Skin epidermis (tissue), 12 donors: ENCODE measurements around the gene LRRC8E.
A peak's percentile ranks its signal among the peaks of the same experiment; 100 is the strongest.

Experiments used
- H3K27ac ChIP-seq, 21 experiments: fragments of 200-600 bp; sonication (generic) in 11 of 21; one replicate each; pipeline ENCODE4 v1.5.0; 2020; ENCODE audit warnings: mild to moderate bottlenecking in 3 of 21, inconsistent platforms in 2 of 21, moderate library complexity in 2 of 21
- H3K4me3 ChIP-seq, 7 experiments: fragments of 200-600 bp; sonication (generic) in 2 of 7; one replicate each; pipeline ENCODE4 v1.5.0; 2020; ENCODE audit warnings: inconsistent platforms in 2 of 7, mild to moderate bottlenecking in 2 of 7, moderate library complexity in 1 of 7

Gene LRRC8E

DNA sequence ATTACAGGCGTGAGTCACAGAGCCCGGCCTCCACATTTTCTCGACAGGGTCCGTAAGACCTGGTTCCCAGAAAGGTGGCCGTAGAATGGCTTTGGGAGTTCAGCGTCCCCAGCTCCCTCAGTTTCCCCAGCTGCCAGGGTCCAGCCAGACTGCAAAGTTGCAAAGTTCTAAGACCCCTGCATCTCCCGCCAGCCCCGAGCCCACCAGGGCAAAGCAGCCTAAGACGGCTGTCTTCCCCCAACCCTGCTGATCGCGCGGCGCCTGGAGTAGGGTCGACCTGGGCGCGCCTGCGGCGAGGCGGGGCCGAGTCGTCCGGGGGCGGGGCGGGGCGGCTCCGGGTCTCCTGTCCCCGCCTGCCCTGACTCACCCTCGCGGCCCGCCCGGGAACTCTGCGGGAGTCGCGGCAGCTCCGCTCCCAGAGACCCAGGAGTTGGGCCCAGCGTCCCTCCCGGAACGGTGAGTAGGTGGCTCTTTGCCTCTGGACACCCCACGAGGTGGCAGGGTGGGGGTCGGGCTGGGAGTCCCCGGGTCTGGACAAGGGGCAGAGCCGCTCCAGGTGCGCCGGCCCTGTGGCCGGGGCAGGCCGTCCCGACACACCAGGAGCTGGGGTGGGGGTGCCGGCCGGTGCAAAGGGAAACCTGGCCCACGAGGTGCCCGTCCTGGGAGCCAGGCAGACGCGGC lies at the start of gene LRRC8E:
Gene LRRC8E (plus strand): TSS at position 366 of the 681 bp plus-strand sequence. CDS start 7,094 bp downstream, outside the sequence.
- Histone ChIP-seq H3K4me3 (peak within 1 kb of the TSS; percentile 32 to 57 (median 49)), H3K27ac (peak within 1 kb of the TSS; percentile 14 to 91 (median 80))

DNA sequence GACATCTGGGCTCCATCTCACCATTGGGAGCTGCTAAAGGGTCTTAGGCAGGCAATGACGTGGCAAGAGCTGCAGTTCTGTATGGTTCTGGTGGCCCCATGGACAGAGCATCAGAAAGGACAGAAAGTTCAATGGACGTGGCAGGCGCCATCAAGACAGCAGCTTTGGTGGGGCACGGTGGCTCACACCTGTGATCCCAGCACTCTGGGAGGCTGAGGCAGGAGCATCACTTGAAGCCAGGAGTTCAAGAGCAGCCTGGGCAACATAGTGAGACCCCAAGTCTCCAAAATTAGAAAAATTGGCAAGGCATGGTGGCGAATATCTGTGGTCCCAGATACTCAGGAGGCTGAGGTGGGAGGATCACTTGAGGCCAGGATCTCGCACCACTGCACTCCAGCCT lies 48.8 kb upstream of the LRRC8E start:
- Histone ChIP-seq H3K4me3 (no peak overlapping the region), H3K27ac (no peak overlapping the region)

DNA sequence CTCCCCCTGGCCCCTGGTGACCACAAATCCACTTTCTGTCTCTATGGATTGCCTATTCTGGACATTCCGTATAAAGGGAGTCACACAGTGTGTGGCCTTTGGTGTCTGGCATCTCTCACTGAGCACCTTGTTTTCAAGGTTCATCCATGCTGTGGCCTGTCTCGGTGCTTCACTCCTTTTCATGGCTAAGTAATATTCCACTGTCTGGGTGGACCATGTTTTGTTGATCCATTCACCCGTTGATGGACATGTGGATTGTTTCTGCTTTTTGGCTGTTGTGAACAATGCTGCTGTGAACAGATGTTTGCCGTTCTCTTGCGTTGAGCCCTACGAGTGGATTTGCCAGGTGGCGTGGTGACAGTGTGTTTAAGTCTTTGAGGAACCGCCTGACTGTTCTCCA lies 47.7 kb upstream of the LRRC8E start:
- Histone ChIP-seq H3K4me3 (no peak overlapping the region), H3K27ac (no peak overlapping the region)

DNA sequence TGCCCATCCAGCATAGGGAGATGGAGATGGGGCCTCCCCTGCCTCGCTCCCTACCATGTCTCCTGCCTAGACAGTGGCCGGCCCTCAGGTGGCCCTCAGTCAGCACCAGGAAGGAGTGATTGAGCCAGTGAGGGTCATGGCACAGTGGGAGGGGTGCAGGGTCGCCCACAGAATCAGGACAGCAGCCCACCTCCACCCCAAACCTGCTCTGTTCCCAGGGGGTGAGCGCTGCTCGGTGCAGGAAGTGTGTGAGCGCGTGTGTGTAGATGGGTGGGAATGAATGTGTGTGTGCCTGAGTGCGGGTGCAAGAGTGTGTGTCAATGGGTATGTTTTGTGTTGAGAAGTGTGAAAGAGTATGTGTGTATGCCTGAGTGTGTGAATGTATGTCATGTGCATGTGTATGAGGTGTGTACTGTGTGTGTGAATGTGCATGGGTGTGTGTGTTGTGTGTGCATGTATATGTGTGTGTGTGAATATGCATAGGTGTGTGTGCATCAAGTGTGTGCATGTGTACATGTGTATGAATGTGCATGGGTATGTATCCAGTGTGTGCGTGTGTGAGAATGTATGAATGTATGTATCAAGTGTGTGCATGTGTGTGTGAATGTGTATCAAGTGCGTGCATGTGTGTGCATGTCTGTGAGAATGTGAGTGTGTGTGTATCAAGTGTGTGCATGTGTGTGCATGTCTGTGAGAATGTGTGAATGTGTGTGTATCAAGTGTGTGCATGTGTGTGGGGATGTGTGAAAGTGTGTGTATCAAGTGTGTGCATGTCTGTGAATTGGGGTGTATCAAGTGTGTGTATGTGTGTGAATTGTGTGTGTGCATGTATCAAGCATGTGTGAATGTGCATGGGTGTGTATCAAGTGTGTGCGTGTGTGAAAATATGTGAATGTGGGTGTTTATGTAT lies 46.3 kb upstream of the LRRC8E start:
- no peak overlapping the region for H3K4me3 ChIP-seq
- H3K27ac ChIP-seq: no peak overlapping the region

DNA sequence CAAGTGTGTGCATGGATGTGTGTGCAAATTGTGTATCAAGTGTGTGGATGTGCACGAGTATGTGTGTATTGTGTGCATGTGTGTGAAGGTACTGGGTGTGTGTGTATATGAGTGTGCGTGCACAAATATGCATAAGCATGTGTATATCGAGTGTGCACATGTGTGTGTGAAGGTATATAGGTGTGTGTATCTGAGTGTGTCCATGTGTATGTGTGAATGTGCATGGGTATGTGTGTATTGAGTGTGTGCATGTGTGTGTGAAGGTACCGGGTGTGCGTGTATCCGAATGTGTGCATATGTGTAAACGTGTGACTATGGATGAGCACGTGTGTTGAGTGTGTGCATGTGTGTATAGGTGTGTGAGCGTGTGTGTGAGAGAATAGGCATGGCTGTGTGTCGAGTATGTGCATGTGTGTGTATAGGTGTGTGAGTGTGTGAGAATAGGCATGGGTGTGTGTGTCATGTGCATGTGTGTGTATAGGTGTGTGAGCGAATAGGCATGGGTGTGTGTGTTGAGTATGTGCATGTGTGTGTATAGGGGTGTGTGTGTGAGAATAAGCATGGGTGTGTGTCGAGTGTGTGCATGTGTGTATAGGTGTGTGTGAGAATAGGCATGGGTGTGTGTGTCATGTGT lies 45.5 kb upstream of the LRRC8E start:
- Histone ChIP-seq H3K4me3 (no peak overlapping the region), H3K27ac (no peak overlapping the region)

- no peak overlapping the region for H3K4me3 ChIP-seq
- no peak overlapping the region for H3K27ac ChIP-seq
Observed at GRCh38 chr19:7843521-7843920, 44.8 kb upstream of the LRRC8E start.

- Histone ChIP-seq H3K27ac (no peak overlapping the region), H3K4me3 (no peak overlapping the region)
Observed at GRCh38 chr19:7844405-7844804, 43.9 kb upstream of the LRRC8E start.

DNA sequence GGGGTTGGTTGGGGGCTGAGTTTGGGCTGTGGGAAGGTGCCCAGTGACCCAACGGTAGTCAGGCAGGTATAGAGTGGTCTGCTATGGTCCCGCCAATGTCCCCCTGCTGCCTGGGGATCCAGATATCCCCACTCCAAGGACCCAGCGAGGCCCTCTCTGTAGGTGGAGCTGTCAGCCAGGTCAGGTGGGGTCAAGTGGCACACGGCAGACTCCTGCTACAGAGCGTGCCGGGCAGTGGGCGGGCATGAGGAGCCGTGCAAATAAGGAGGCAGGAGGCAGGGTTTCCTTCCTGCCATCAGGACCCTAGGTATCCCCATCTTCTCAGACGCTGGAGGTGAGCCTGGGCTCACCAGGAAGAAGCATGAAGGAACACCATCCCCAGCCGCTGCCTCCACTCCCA lies 43.4 kb upstream of the LRRC8E start:
- H3K27ac ChIP-seq: no peak overlapping the region
- no peak overlapping the region for H3K4me3 ChIP-seq

GRCh38 chr19:7845390-7846154 lies 42.7 kb upstream of the LRRC8E start:
- Histone ChIP-seq H3K27ac (no peak overlapping the region), H3K4me3 (no peak overlapping the region)

- Histone ChIP-seq H3K4me3 (no peak overlapping the region), H3K27ac (no peak overlapping the region)
Observed at GRCh38 chr19:7846155-7846646, 42.1 kb upstream of the LRRC8E start.

- Histone ChIP-seq H3K4me3 (no peak overlapping the region), H3K27ac (no peak overlapping the region)
Observed at GRCh38 chr19:7847664-7848063, 40.6 kb upstream of the LRRC8E start.

DNA sequence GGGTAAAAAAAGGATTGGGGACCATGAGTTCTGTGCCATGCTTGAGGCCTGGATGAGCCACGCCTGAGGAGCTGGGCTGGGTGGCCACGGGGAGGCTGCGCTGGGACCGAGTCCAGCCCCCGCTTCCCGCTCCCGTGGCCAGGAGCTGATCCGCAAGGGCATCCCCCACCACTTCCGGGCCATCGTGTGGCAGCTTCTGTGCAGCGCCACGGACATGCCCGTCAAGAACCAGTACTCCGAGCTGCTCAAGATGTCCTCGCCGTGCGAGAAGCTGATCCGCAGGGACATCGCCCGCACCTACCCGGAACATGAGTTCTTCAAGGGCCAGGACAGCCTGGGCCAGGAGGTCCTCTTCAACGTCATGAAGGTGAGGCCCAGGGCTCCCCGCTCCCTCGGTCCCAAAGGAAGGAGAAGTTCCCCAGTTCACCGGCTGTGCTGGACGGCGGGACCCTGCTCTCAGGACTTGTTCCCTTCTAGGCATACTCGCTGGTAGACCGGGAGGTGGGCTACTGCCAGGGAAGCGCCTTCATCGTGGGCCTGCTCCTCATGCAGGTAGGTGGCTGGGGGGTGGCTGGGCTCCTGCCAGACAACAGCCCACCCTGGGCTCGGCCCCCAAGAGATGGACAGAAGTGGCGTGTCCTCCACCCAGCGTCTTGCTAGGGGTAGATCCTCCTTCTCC lies 39.4 kb upstream of the LRRC8E start:
- Histone ChIP-seq H3K27ac (no peak overlapping the region), H3K4me3 (no peak overlapping the region)

GRCh38 chr19:7849631-7849999 lies 38.7 kb upstream of the LRRC8E start:
- H3K27ac ChIP-seq: no peak overlapping the region
- H3K4me3 ChIP-seq: no peak overlapping the region

DNA sequence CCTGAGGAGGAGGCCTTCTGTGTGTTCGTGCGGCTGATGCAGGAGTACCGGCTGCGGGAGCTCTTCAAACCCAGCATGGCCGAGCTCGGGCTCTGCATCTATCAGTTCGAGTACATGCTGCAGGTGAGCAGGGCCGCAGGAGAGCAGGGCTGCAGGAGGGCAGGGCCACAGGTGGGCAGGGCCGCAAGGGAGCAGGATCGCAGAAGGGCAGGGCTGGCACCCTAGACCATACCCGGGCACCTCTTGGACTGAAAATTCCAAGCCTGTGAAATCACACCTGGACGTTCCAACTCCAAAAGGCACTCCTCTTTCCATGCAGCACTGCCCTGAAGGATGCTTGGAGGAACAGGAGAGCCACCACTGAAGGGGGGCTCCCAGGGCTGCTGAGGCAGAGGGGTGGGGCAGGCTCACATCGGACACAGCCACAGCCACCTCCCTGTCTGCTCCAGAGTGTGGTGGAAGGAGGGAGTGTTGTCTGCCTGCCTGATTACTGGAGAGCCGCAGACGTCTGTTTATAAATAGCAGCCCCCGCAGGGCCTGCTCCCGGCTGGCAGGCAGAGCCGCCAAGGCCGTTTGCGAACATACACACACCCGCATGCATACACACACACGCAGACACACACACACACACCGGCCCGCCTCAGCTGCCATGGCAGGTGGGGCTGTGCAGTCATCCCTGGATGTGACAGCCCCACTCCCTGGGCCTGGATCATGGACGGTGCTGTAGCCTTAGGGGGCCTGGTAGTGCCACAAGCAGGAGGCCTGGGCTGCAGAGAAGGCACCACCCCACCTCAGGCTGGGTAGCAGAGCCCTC lies 38.1 kb upstream of the LRRC8E start:
- H3K4me3 ChIP-seq: no peak overlapping the region
- H3K27ac ChIP-seq: no peak overlapping the region

GRCh38 chr19:7850945-7851622 lies 37.2 kb upstream of the LRRC8E start:
- H3K27ac ChIP-seq: no peak overlapping the region
- no peak overlapping the region for H3K4me3 ChIP-seq

GRCh38 chr19:7851623-7852500 lies 36.4 kb upstream of the LRRC8E start:
- Histone ChIP-seq H3K27ac (no peak overlapping the region), H3K4me3 (no peak overlapping the region)
